GM23338 (cell line): ENCODE results near the gene PADI1. TPM values are rescaled to one million over a fixed set of nuclear protein-coding genes. Genes with fewer than 3 reads are reported as not detected.

Experiments
- ATAC-seq: fragments of 200-7000 bp; cut with Tn5 transposase; 3 replicates; pipeline ENCODE4 v1.9.1; 2020
- DNase-seq: peaks from one replicate; pipeline ENCODE4 v3.0.0-alpha.2; 2015; ENCODE audit warnings: low spot score
- H2AFZ ChIP-seq: fragments of 200-600 bp; sonication (generic); 2 replicates; pipeline ENCODE4 v1.8.0; 2016; ENCODE audit warnings: antibody characterized with exemption, mild to moderate bottlenecking, moderate library complexity
- H3F3A ChIP-seq: fragments of 200-600 bp; sonication (generic); replicated peaks from 2 replicates; pipeline ENCODE4 v1.8.0; 2017; ENCODE audit warnings: antibody characterized with exemption, mixed run types, low read depth
- H3K27ac ChIP-seq: fragments of 200-600 bp; sonication (generic); 2 replicates; pipeline ENCODE4 v1.6.1; 2016; ENCODE audit warnings: low read depth
- H3K27me3 ChIP-seq: fragments of 200-600 bp; sonication (generic); 2 replicates; pipeline ENCODE4 v1.8.0; 2016; ENCODE audit warnings: mild to moderate bottlenecking, mixed run types, moderate library complexity; ENCODE audit not compliant: insufficient read depth
- H3K36me3 ChIP-seq: fragments of 200-600 bp; sonication (generic); 2 replicates; pipeline ENCODE4 v1.8.0; 2016; ENCODE audit warnings: mild to moderate bottlenecking; ENCODE audit not compliant: insufficient read depth
- H3K4me1 ChIP-seq: fragments of 200-600 bp; sonication (generic); 2 replicates; pipeline ENCODE4 v1.8.0; 2016; ENCODE audit warnings: mild to moderate bottlenecking, moderate library complexity; ENCODE audit not compliant: insufficient read depth
- H3K4me2 ChIP-seq: fragments of 200-600 bp; sonication (generic); 2 replicates; pipeline ENCODE4 v1.7.1; 2017; ENCODE audit warnings: mixed run types
- H3K4me3 ChIP-seq: fragments of 200-600 bp; sonication (generic); 2 replicates; pipeline ENCODE4 v1.6.1; 2016; ENCODE audit warnings: mixed run types
- H3K79me2 ChIP-seq: fragments of 200-600 bp; sonication (generic); replicated peaks from 2 replicates; pipeline ENCODE4 v1.8.0; 2017; ENCODE audit warnings: mild to moderate bottlenecking; ENCODE audit not compliant: insufficient read depth
- H3K9me2 ChIP-seq: fragments of 200-600 bp; sonication (generic); 2 replicates; pipeline ENCODE4 v1.8.0; 2017; ENCODE audit not compliant: insufficient read depth
- H4K20me1 ChIP-seq: fragments of 200-600 bp; sonication (generic); replicated peaks from 2 replicates; pipeline ENCODE4 v1.8.0; 2017; ENCODE audit warnings: mild to moderate bottlenecking; ENCODE audit not compliant: insufficient read depth
- H3K27ac Mint-ChIP-seq: 2 replicates; pipeline ENCODE4 v1.8.0; 2020; ENCODE audit warnings: inconsistent platforms, mild to moderate bottlenecking, moderate library complexity, mixed read lengths
- H3K27me3 Mint-ChIP-seq: 3 replicates; pipeline ENCODE4 v1.8.0; 2022; ENCODE audit warnings: low read depth, mild to moderate bottlenecking, moderate library complexity, mixed read lengths, inconsistent platforms; ENCODE audit not compliant: insufficient read depth, poor library complexity
- H3K36me3 Mint-ChIP-seq: 3 replicates; pipeline ENCODE4 v1.8.0; 2021; ENCODE audit warnings: low read depth, mild to moderate bottlenecking, inconsistent platforms, moderate library complexity, mixed read lengths
- H3K4me1 Mint-ChIP-seq: 3 replicates; pipeline ENCODE4 v1.8.0; 2020; ENCODE audit warnings: mild to moderate bottlenecking, inconsistent platforms, mixed read lengths
- H3K4me3 Mint-ChIP-seq: 3 replicates; pipeline ENCODE4 v1.8.0; 2021; ENCODE audit warnings: moderate library complexity, mild to moderate bottlenecking, inconsistent platforms, mixed read lengths
- H3K9me3 Mint-ChIP-seq: 3 replicates; pipeline ENCODE4 v1.8.0; 2020; ENCODE audit warnings: moderate library complexity, mild to moderate bottlenecking, inconsistent platforms, mixed read lengths
- CREB1 ChIP-seq: fragments of 250-450 bp; sonication (Bioruptor Pico); IDR thresholded peaks from 2 replicates; pipeline ENCODE4 v1.5.0; 2020; ENCODE audit warnings: low read depth, mild to moderate bottlenecking, moderate library complexity
- EZH2phosphoT487 ChIP-seq: fragments of 200-600 bp; sonication (generic); IDR thresholded peaks from one replicate; pipeline ENCODE4 v1.8.1; 2018; ENCODE audit warnings: antibody characterized with exemption; ENCODE audit not compliant: unreplicated experiment
- JUNB ChIP-seq: IDR thresholded peaks from one replicate; pipeline ENCODE4 v1.6.1; 2016; ENCODE audit warnings: antibody characterized with exemption; ENCODE audit not compliant: unreplicated experiment
- NANOG ChIP-seq: IDR thresholded peaks from 2 replicates; pipeline ENCODE4 v1.6.1; 2016; ENCODE audit warnings: antibody characterized with exemption, borderline replicate concordance
- POLR2AphosphoS5 ChIP-seq: IDR thresholded peaks from 2 replicates; pipeline ENCODE4 v1.6.1; 2016; ENCODE audit warnings: antibody characterized with exemption, low read depth
- ZNF114 ChIP-seq: fragments of 250-450 bp; sonication (Bioruptor Pico); IDR thresholded peaks from 2 replicates; pipeline ENCODE4 v1.5.0; 2020; ENCODE audit warnings: mild to moderate bottlenecking, moderate library complexity
- ZNF331 ChIP-seq: fragments of 250-450 bp; sonication (Bioruptor Pico); IDR thresholded peaks from 2 replicates; pipeline ENCODE4 v1.5.0; 2020; ENCODE audit warnings: low read depth, mild to moderate bottlenecking, moderate library complexity
- polyA plus RNA-seq: library from polyadenylated mRNA; unstranded; fragments of >200 nt; fragmentation: Nextera tagmentation; extraction: Ambion mirVana; gene quantifications from 2 replicates; pipeline ENCODE4 v1.2.1, GENCODE V29; 2016
- total RNA-seq: library from RNA; depleted of rRNA; stranded (reverse); fragments of >200 nt; shearing (Covaris generic); gene quantifications from 2 replicates; pipeline ENCODE4 v1.2.3, GENCODE V29; 2014
- TF ChIP-seq, protein P1 (sequence below): fragments of 250-450 bp; sonication (Bioruptor Pico); IDR thresholded peaks from 2 replicates; pipeline ENCODE4 v1.5.0; 2020; ENCODE audit warnings: mild to moderate bottlenecking, moderate library complexity
- TF ChIP-seq, protein P2 (sequence below): IDR thresholded peaks from one replicate; pipeline ENCODE4 v1.6.1; 2018; ENCODE audit warnings: antibody characterized with exemption; ENCODE audit not compliant: unreplicated experiment
- TF ChIP-seq, protein P3 (sequence below), 2 experiments: fragments of 200-600 bp in 1 of 2; sonication (generic) in 1 of 2; conservative IDR thresholded peaks; 2 replicates each; pipeline versions ENCODE4 v1.5.1 to v1.6.1; 2016 to 2017; ENCODE audit warnings: antibody characterized with exemption in 2 of 2, low read depth in 2 of 2, mild to moderate bottlenecking in 2 of 2, moderate library complexity in 1 of 2

The PADI1 gene
- total and polyA plus RNA-seq, 2 experiments from 2014 or later, result 0.26 to 0.28 TPM

DNA sequence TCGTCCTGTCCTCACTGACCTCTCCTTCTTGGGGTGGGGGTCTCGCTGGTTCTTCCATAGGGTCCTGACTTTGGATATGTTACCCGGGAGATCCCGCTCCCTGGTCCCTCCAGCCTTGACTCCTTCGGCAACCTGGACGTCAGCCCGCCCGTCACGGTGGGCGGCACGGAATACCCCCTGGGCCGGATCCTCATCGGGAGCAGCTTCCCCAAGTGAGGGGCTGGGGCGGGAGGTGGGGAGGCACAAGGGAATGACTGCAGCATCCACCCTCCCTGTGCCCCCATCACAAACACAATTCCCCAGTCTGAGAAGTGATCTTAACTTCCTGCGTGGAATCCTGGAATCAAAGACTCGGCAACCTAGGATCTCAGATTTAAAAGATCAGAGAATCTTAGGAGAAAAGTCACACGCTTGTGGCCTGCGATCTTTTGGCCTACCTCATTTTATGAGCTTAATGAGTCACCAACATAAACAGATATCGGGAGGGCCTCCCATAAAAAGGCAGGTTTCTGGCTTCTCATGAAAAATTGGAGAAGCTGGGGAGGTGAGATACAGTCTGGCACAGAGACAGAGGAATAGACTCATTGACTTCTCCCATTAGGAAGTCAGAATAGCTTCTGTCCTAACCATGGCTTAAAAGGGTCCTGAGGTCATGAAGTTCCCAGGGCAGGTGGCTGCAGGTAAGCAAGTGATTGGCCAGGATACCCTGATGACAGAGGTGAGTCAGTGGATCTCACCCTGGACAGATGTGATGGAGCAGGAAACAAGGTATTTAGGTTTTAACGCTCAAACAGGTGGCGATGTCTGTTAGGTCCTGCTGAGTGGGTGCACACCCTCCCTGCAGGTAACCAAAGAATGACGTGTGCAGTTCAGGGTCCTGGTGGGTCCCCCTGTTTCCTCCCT lies 28.1 kb downstream of the PADI1 start:
- H2AFZ ChIP-seq, result no peak overlapping the region
- no peaks in the 10 kb centered on the region for H3K9me3 Mint-ChIP-seq
- H3K27ac Mint-ChIP-seq, result no peak overlapping the region

DNA sequence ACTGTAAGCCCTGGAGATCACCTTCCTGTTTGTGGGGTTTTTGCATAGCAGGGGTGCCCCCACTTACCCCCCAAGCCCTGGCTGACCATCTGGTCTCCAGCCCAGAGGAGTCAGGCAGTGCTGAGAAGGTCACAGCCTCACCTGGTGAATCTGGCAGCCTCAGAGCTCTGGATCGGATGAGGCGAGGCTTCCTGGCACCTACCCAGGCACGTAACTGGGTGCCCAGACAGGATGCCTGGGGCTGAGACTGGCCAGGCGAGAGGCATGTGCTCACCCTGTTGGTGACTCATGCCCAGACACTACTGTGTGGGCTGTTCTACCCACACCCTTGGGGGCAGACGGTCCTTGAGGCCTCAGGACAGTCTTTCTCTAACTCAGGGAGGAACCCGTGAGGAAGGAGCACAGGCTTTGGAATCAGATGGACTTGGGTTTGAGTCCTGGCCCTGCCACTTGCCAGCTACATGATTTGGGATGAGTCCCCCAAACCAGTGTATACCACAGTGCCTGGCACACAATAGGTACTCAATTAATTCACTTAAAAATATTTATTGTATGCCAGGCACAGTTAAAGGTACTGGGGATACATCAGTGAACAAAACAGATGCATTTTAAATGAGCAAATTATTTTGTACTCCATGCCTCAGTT lies 28.9 kb downstream of the PADI1 start:
- DNase-seq (no peak), ATAC-seq (no peak)
- no peaks in the 10 kb centered on the region for H3K36me3 Mint-ChIP-seq
- Histone ChIP-seq H3K36me3 (no peaks in the 10 kb centered on the region), H3K4me2 (no peak overlapping the region), H3K27me3 (no peaks in the 10 kb centered on the region), H4K20me1 (no peaks in the 10 kb centered on the region), H3K4me1 (0 out of 2 replicates have a peak, but pooled peaks cover 6% of the 10 kb centered on the region), H2AFZ (no peak overlapping the region), H3K9me2 (no peaks in the 10 kb centered on the region), H3K79me2 (no peaks in the 10 kb centered on the region), H3F3A (no peaks in the 10 kb centered on the region), H3K27ac (no peak overlapping the region), H3K4me3 (no peak overlapping the region)
- no peak overlapping the region for H3K4me3 Mint-ChIP-seq
- H3K27me3 Mint-ChIP-seq, result peaks cover 29% of the 10 kb centered on the region
- no peak overlapping the region for H3K27ac Mint-ChIP-seq
- H3K9me3 Mint-ChIP-seq, result no peaks in the 10 kb centered on the region
- peaks cover 5% of the 10 kb centered on the region for H3K4me1 Mint-ChIP-seq
- TF ChIP-seq, protein P1, sequence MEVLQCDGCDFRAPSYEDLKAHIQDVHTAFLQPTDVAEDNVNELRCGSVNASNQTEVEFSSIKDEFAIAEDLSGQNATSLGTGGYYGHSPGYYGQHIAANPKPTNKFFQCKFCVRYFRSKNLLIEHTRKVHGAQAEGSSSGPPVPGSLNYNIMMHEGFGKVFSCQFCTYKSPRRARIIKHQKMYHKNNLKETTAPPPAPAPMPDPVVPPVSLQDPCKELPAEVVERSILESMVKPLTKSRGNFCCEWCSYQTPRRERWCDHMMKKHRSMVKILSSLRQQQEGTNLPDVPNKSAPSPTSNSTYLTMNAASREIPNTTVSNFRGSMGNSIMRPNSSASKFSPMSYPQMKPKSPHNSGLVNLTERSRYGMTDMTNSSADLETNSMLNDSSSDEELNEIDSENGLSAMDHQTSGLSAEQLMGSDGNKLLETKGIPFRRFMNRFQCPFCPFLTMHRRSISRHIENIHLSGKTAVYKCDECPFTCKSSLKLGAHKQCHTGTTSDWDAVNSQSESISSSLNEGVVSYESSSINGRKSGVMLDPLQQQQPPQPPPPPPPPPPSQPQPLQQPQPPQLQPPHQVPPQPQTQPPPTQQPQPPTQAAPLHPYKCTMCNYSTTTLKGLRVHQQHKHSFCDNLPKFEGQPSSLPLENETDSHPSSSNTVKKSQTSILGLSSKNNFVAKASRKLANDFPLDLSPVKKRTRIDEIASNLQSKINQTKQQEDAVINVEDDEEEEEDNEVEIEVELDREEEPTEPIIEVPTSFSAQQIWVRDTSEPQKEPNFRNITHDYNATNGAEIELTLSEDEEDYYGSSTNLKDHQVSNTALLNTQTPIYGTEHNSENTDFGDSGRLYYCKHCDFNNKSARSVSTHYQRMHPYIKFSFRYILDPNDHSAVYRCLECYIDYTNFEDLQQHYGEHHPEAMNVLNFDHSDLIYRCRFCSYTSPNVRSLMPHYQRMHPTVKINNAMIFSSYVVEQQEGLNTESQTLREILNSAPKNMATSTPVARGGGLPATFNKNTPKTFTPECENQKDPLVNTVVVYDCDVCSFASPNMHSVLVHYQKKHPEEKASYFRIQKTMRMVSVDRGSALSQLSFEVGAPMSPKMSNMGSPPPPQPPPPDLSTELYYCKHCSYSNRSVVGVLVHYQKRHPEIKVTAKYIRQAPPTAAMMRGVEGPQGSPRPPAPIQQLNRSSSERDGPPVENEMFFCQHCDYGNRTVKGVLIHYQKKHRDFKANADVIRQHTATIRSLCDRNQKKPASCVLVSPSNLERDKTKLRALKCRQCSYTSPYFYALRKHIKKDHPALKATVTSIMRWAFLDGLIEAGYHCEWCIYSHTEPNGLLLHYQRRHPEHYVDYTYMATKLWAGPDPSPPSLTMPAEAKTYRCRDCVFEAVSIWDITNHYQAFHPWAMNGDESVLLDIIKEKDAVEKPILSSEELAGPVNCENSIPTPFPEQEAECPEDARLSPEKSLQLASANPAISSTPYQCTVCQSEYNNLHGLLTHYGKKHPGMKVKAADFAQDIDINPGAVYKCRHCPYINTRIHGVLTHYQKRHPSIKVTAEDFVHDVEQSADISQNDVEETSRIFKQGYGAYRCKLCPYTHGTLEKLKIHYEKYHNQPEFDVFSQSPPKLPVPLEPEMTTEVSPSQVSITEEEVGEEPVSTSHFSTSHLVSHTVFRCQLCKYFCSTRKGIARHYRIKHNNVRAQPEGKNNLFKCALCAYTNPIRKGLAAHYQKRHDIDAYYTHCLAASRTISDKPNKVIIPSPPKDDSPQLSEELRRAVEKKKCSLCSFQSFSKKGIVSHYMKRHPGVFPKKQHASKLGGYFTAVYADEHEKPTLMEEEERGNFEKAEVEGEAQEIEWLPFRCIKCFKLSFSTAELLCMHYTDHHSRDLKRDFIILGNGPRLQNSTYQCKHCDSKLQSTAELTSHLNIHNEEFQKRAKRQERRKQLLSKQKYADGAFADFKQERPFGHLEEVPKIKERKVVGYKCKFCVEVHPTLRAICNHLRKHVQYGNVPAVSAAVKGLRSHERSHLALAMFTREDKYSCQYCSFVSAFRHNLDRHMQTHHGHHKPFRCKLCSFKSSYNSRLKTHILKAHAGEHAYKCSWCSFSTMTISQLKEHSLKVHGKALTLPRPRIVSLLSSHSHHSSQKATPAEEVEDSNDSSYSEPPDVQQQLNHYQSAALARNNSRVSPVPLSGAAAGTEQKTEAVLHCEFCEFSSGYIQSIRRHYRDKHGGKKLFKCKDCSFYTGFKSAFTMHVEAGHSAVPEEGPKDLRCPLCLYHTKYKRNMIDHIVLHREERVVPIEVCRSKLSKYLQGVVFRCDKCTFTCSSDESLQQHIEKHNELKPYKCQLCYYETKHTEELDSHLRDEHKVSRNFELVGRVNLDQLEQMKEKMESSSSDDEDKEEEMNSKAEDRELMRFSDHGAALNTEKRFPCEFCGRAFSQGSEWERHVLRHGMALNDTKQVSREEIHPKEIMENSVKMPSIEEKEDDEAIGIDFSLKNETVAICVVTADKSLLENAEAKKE (CRISPR knock-in tag), result no peak
- TF ChIP-seq, protein P2, sequence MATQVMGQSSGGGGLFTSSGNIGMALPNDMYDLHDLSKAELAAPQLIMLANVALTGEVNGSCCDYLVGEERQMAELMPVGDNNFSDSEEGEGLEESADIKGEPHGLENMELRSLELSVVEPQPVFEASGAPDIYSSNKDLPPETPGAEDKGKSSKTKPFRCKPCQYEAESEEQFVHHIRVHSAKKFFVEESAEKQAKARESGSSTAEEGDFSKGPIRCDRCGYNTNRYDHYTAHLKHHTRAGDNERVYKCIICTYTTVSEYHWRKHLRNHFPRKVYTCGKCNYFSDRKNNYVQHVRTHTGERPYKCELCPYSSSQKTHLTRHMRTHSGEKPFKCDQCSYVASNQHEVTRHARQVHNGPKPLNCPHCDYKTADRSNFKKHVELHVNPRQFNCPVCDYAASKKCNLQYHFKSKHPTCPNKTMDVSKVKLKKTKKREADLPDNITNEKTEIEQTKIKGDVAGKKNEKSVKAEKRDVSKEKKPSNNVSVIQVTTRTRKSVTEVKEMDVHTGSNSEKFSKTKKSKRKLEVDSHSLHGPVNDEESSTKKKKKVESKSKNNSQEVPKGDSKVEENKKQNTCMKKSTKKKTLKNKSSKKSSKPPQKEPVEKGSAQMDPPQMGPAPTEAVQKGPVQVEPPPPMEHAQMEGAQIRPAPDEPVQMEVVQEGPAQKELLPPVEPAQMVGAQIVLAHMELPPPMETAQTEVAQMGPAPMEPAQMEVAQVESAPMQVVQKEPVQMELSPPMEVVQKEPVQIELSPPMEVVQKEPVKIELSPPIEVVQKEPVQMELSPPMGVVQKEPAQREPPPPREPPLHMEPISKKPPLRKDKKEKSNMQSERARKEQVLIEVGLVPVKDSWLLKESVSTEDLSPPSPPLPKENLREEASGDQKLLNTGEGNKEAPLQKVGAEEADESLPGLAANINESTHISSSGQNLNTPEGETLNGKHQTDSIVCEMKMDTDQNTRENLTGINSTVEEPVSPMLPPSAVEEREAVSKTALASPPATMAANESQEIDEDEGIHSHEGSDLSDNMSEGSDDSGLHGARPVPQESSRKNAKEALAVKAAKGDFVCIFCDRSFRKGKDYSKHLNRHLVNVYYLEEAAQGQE, result no peak
- TF ChIP-seq, protein P3, sequence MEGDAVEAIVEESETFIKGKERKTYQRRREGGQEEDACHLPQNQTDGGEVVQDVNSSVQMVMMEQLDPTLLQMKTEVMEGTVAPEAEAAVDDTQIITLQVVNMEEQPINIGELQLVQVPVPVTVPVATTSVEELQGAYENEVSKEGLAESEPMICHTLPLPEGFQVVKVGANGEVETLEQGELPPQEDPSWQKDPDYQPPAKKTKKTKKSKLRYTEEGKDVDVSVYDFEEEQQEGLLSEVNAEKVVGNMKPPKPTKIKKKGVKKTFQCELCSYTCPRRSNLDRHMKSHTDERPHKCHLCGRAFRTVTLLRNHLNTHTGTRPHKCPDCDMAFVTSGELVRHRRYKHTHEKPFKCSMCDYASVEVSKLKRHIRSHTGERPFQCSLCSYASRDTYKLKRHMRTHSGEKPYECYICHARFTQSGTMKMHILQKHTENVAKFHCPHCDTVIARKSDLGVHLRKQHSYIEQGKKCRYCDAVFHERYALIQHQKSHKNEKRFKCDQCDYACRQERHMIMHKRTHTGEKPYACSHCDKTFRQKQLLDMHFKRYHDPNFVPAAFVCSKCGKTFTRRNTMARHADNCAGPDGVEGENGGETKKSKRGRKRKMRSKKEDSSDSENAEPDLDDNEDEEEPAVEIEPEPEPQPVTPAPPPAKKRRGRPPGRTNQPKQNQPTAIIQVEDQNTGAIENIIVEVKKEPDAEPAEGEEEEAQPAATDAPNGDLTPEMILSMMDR (conservative IDR thresholded peaks at IDR 0.05; ENCODE audit: low read depth in 2 of 2), result no peak
- no peak for TF ChIP-seq EZH2phosphoT487
- TF ChIP-seq ZNF331, result no peak
- TF ChIP-seq NANOG, result no peak

More for the DNA sequence above, 28.1 kb downstream of the PADI1 start:
- TF ChIP-seq NANOG, result no peak
- TF ChIP-seq ZNF114, result no peak
- TF ChIP-seq ZNF331, result no peak
- TF ChIP-seq POLR2AphosphoS5, result no peak
- TF ChIP-seq CREB1, result no peak
- no peak for TF ChIP-seq JUNB
- Histone ChIP-seq H3K36me3 (no peaks in the 10 kb centered on the region), H3K4me1 (0 out of 2 replicates have a peak, but pooled peaks cover 6% of the 10 kb centered on the region), H4K20me1 (no peaks in the 10 kb centered on the region), H3K79me2 (no peaks in the 10 kb centered on the region), H3K9me2 (no peaks in the 10 kb centered on the region), H3K27me3 (no peaks in the 10 kb centered on the region), H3F3A (no peaks in the 10 kb centered on the region), H3K4me2 (no peak overlapping the region), H3K27ac (no peak overlapping the region), H3K4me3 (no peak overlapping the region)
- H3K36me3 Mint-ChIP-seq, result no peaks in the 10 kb centered on the region
- H3K27me3 Mint-ChIP-seq, result peaks cover 28% of the 10 kb centered on the region
- H3K4me1 Mint-ChIP-seq, result peaks cover 5% of the 10 kb centered on the region
- ATAC-seq, result no peak
- no peak for DNase-seq
- no peak overlapping the region for H3K4me3 Mint-ChIP-seq
